Measurements from ENCODE around the gene CDC42BPB.

Gene CDC42BPB

GRCh38 chr14:103073876-103074728, 16.8 kb upstream of the CDC42BPB start:
- Histone ChIP-seq H2AK5ac (ENCODE audit: low read length) (peak overlapping the region; percentile 22), H3K79me2 (ENCODE audit: control insufficient read depth, insufficient read depth, low read length) (no peaks in the 10 kb centered on the region), H3K9ac (ENCODE audit: low read length) (no peak overlapping the region), H3K79me1 (ENCODE audit: low read length) (no peaks in the 10 kb centered on the region), H3K56ac (ENCODE audit: low read length) (no peak overlapping the region), H3K4me3 (ENCODE audit: low read length) (no peak overlapping the region), H3K36me3 (ENCODE audit: control insufficient read depth, insufficient read depth, low read length) (no peaks in the 10 kb centered on the region), H2BK120ac (ENCODE audit: low read depth, low read length) (no peak overlapping the region), H3K27me3 (ENCODE audit: insufficient read depth, low read length, poor library complexity) (no peaks in the 10 kb centered on the region), H4K5ac (ENCODE audit: low read length) (no peak overlapping the region), H4K8ac (ENCODE audit: low read depth, low read length) (no peak overlapping the region), H3K18ac (ENCODE audit: low read length) (no peak overlapping the region), H3K27ac (ENCODE audit: low read depth, low read length) (no peak overlapping the region), H2BK5ac (ENCODE audit: low read length) (no peak overlapping the region), H3K4me1 (ENCODE audit: control insufficient read depth, low read depth, low read length) (no peaks in the 10 kb centered on the region), H3K4ac (ENCODE audit: low read depth, low read length) (no peak overlapping the region), H3K23ac (ENCODE audit: low read length) (no peak overlapping the region), H2BK15ac (replicated peaks; ENCODE audit: low read depth) (no peak overlapping the region), H3K4me2 (ENCODE audit: low read length) (no peak overlapping the region)
- no peak for DNase-seq
- WGBS (ENCODE audit: extremely low coverage, insufficient coverage, low lambda C conversion rate) = no CpG with 5 or more reads among the region's 21 CpGs

GRCh38 chr14:103073367-103073875, 16.1 kb upstream of the CDC42BPB start:
- no peak overlapping the region for H3K18ac ChIP-seq (ENCODE audit: low read length)
- H2BK5ac ChIP-seq (ENCODE audit: low read length) = no peak overlapping the region
- H3K4me1 ChIP-seq (ENCODE audit: control insufficient read depth, low read depth, low read length) = no peaks in the 10 kb centered on the region
- H3K27ac ChIP-seq (ENCODE audit: low read depth, low read length) = no peak overlapping the region
- H4K8ac ChIP-seq (ENCODE audit: low read depth, low read length) = no peak overlapping the region
- H3K27me3 ChIP-seq (ENCODE audit: insufficient read depth, low read length, poor library complexity) = no peaks in the 10 kb centered on the region
- H3K56ac ChIP-seq (ENCODE audit: low read length) = no peak overlapping the region
- H3K4me2 ChIP-seq (ENCODE audit: low read length) = no peak overlapping the region
- no peaks in the 10 kb centered on the region for H3K79me1 ChIP-seq (ENCODE audit: low read length)
- H2BK15ac ChIP-seq (replicated peaks; ENCODE audit: low read depth) = no peak overlapping the region
- no peak overlapping the region for H3K9ac ChIP-seq (ENCODE audit: low read length)
- no peak overlapping the region for H2AK5ac ChIP-seq (ENCODE audit: low read length)
- no CpG with 5 or more reads among the region's 14 CpGs for WGBS (ENCODE audit: extremely low coverage, insufficient coverage, low lambda C conversion rate)
- DNase-seq = no peak
- no peaks in the 10 kb centered on the region for H3K36me3 ChIP-seq (ENCODE audit: control insufficient read depth, insufficient read depth, low read length)
- no peak overlapping the region for H4K5ac ChIP-seq (ENCODE audit: low read length)
- no peak overlapping the region for H3K23ac ChIP-seq (ENCODE audit: low read length)
- H2BK120ac ChIP-seq (ENCODE audit: low read depth, low read length) = no peak overlapping the region
- no peak overlapping the region for H3K4ac ChIP-seq (ENCODE audit: low read depth, low read length)
- no peak overlapping the region for H3K4me3 ChIP-seq (ENCODE audit: low read length)
- H3K79me2 ChIP-seq (ENCODE audit: control insufficient read depth, insufficient read depth, low read length) = no peaks in the 10 kb centered on the region

- Histone ChIP-seq H3K23ac (ENCODE audit: low read length) (no peak overlapping the region), H3K36me3 (ENCODE audit: control insufficient read depth, insufficient read depth, low read length) (no peaks in the 10 kb centered on the region), H3K18ac (ENCODE audit: low read length) (no peak overlapping the region), H3K79me1 (ENCODE audit: low read length) (no peaks in the 10 kb centered on the region), H3K4me1 (ENCODE audit: control insufficient read depth, low read depth, low read length) (no peaks in the 10 kb centered on the region), H3K4ac (ENCODE audit: low read depth, low read length) (no peak overlapping the region), H3K27ac (ENCODE audit: low read depth, low read length) (no peak overlapping the region), H4K8ac (ENCODE audit: low read depth, low read length) (no peak overlapping the region), H4K5ac (ENCODE audit: low read length) (no peak overlapping the region), H3K79me2 (ENCODE audit: control insufficient read depth, insufficient read depth, low read length) (no peaks in the 10 kb centered on the region), H3K4me2 (ENCODE audit: low read length) (no peak overlapping the region), H3K56ac (ENCODE audit: low read length) (no peak overlapping the region), H2BK120ac (ENCODE audit: low read depth, low read length) (no peak overlapping the region), H3K4me3 (ENCODE audit: low read length) (no peak overlapping the region), H2BK15ac (replicated peaks; ENCODE audit: low read depth) (no peak overlapping the region), H2BK5ac (ENCODE audit: low read length) (no peak overlapping the region), H3K27me3 (ENCODE audit: insufficient read depth, low read length, poor library complexity) (no peaks in the 10 kb centered on the region), H3K9ac (ENCODE audit: low read length) (no peak overlapping the region), H2AK5ac (ENCODE audit: low read length) (no peak overlapping the region)
- no CpG with 5 or more reads among the region's 21 CpGs for WGBS (ENCODE audit: extremely low coverage, insufficient coverage, low lambda C conversion rate)
- DNase-seq = no peak
Measured at GRCh38 chr14:103072595-103073366, 15.4 kb upstream of the CDC42BPB start.

GRCh38 chr14:103071544-103072251, 14.3 kb upstream of the CDC42BPB start:
- Histone ChIP-seq H3K56ac (ENCODE audit: low read length) (no peak overlapping the region), H3K27me3 (ENCODE audit: insufficient read depth, low read length, poor library complexity) (no peaks in the 10 kb centered on the region), H3K79me2 (ENCODE audit: control insufficient read depth, insufficient read depth, low read length) (no peaks in the 10 kb centered on the region), H2AK5ac (ENCODE audit: low read length) (no peak overlapping the region), H3K4ac (ENCODE audit: low read depth, low read length) (no peak overlapping the region), H3K23ac (ENCODE audit: low read length) (no peak overlapping the region), H3K18ac (ENCODE audit: low read length) (no peak overlapping the region), H4K8ac (ENCODE audit: low read depth, low read length) (no peak overlapping the region), H3K4me2 (ENCODE audit: low read length) (no peak overlapping the region), H3K9ac (ENCODE audit: low read length) (no peak overlapping the region), H2BK120ac (ENCODE audit: low read depth, low read length) (no peak overlapping the region), H3K27ac (ENCODE audit: low read depth, low read length) (no peak overlapping the region), H2BK15ac (replicated peaks; ENCODE audit: low read depth) (no peak overlapping the region), H3K79me1 (ENCODE audit: low read length) (no peaks in the 10 kb centered on the region), H2BK5ac (ENCODE audit: low read length) (no peak overlapping the region), H4K5ac (ENCODE audit: low read length) (no peak overlapping the region), H3K36me3 (ENCODE audit: control insufficient read depth, insufficient read depth, low read length) (no peaks in the 10 kb centered on the region), H3K4me3 (ENCODE audit: low read length) (no peak overlapping the region), H3K4me1 (ENCODE audit: control insufficient read depth, low read depth, low read length) (no peaks in the 10 kb centered on the region)
- WGBS (ENCODE audit: extremely low coverage, insufficient coverage, low lambda C conversion rate) = no CpG with 5 or more reads among the region's 32 CpGs
- no peak for DNase-seq

GRCh38 chr14:103070971-103071542, 13.7 kb upstream of the CDC42BPB start:
- no peak overlapping the region for H3K18ac ChIP-seq (ENCODE audit: low read length)
- H4K8ac ChIP-seq (ENCODE audit: low read depth, low read length) = no peak overlapping the region
- H3K4me1 ChIP-seq (ENCODE audit: control insufficient read depth, low read depth, low read length) = no peaks in the 10 kb centered on the region
- no peaks in the 10 kb centered on the region for H3K27me3 ChIP-seq (ENCODE audit: insufficient read depth, low read length, poor library complexity)
- no peak overlapping the region for H2BK120ac ChIP-seq (ENCODE audit: low read depth, low read length)
- H3K79me1 ChIP-seq (ENCODE audit: low read length) = no peaks in the 10 kb centered on the region
- no peak overlapping the region for H4K5ac ChIP-seq (ENCODE audit: low read length)
- no peak overlapping the region for H2BK5ac ChIP-seq (ENCODE audit: low read length)
- no peaks in the 10 kb centered on the region for H3K36me3 ChIP-seq (ENCODE audit: control insufficient read depth, insufficient read depth, low read length)
- H3K4ac ChIP-seq (ENCODE audit: low read depth, low read length) = no peak overlapping the region
- no peak for DNase-seq
- H3K4me2 ChIP-seq (ENCODE audit: low read length) = no peak overlapping the region
- no peak overlapping the region for H2BK15ac ChIP-seq (replicated peaks; ENCODE audit: low read depth)
- no CpG with 5 or more reads among the region's 21 CpGs for WGBS (ENCODE audit: extremely low coverage, insufficient coverage, low lambda C conversion rate)
- no peak overlapping the region for H3K9ac ChIP-seq (ENCODE audit: low read length)
- H3K56ac ChIP-seq (ENCODE audit: low read length) = no peak overlapping the region
- H3K79me2 ChIP-seq (ENCODE audit: control insufficient read depth, insufficient read depth, low read length) = no peaks in the 10 kb centered on the region
- H3K23ac ChIP-seq (ENCODE audit: low read length) = no peak overlapping the region
- H3K4me3 ChIP-seq (ENCODE audit: low read length) = no peak overlapping the region
- no peak overlapping the region for H3K27ac ChIP-seq (ENCODE audit: low read depth, low read length)
- H2AK5ac ChIP-seq (ENCODE audit: low read length) = no peak overlapping the region

All from mesendoderm (in vitro differentiated cells).